AG09319 (cell line): ENCODE results near the gene NADSYN1.

ENCODE experiments used
- DNase-seq: peaks from one replicate; pipeline ENCODE4 v3.0.0-alpha.2; 2010; ENCODE audit warnings: low read depth; ENCODE audit errors: extremely low read depth
- TF ChIP-seq, protein P1 (sequence below): IDR thresholded peaks from 2 replicates; pipeline ENCODE4 v1.5.1; 2011; ENCODE audit warnings: low read depth, mild to moderate bottlenecking, inconsistent platforms, low read length, moderate library complexity

Gene NADSYN1

DNA sequence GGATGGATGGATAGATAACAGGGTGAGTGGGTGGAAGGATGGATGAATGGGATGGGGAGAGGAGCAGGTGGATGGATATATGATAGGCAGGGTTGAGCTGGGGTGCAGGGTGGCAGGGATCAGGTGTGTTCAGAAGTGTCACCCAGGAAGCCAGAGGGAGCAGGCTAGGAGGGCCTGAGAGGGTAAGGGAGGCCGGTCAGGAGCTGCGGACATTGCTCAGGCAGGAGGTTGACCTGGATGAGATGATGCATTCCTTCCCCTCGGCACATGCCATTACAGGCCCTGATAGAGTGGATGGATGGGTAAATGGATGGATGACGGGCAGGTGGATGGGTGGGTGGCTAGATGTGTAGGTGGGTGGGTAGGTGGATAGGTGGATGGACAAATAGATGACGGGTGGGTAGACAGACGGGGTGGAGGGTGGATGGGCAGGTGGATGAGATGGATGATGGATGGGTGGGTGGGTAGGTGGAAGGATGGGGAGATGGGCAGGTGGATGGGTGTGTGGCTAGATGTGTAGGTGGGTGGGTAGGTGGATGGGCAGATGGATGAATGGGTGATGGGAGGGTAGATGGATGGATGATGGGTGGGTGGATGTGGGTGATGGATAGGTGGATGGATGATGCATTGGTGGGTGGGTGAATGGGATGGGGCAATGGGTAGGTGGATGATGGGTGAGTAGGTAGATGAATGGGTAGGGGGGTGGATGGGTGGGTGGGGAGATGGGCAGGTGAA is 12.8 kb upstream of the NADSYN1 start:
- DNase-seq, result no peak
- TF ChIP-seq, protein P1, sequence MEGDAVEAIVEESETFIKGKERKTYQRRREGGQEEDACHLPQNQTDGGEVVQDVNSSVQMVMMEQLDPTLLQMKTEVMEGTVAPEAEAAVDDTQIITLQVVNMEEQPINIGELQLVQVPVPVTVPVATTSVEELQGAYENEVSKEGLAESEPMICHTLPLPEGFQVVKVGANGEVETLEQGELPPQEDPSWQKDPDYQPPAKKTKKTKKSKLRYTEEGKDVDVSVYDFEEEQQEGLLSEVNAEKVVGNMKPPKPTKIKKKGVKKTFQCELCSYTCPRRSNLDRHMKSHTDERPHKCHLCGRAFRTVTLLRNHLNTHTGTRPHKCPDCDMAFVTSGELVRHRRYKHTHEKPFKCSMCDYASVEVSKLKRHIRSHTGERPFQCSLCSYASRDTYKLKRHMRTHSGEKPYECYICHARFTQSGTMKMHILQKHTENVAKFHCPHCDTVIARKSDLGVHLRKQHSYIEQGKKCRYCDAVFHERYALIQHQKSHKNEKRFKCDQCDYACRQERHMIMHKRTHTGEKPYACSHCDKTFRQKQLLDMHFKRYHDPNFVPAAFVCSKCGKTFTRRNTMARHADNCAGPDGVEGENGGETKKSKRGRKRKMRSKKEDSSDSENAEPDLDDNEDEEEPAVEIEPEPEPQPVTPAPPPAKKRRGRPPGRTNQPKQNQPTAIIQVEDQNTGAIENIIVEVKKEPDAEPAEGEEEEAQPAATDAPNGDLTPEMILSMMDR, result no peak

DNA sequence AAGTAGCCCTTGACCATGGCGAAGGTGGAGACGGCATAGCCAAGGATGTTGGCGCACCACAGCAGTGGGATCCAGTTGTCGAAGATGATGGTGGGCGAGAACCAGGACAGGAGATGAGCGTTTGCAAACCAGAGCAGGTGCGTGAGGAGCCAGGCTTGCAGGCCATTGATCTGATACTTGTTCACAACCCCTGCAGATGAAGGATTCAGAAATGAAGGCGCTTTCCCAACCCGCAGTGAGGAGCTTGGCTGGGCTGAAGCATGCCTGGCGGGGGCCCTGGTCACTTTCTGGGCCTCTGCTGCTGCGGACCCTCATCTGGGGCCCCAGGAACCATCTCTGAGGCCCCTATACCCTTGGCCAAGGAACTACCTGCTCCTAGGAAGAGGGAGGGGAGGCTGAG is 11.8 kb upstream of the NADSYN1 start:
- no peak for DNase-seq
- TF ChIP-seq, protein P1, result no peak

DNA sequence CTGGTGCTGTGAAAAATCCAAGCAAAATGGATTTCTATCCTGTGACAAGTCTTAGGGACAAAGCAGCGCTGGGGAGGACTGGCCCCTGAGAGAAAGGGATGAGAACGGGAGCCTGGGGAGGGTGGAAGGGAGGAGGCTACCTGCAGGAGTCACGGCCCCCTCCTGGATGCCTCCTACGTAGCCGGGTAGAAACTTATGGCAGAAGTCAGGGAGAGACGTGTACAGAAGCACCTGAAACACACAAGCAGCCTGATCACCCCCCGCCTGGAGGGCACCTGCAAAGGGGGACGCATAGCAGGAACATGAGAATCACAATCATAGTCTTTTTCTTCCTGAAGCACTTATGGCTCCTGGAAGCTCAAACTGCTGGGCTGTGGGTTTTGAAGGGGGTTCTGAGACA is 10.9 kb upstream of the NADSYN1 start:
- DNase-seq, result no peak

DNA sequence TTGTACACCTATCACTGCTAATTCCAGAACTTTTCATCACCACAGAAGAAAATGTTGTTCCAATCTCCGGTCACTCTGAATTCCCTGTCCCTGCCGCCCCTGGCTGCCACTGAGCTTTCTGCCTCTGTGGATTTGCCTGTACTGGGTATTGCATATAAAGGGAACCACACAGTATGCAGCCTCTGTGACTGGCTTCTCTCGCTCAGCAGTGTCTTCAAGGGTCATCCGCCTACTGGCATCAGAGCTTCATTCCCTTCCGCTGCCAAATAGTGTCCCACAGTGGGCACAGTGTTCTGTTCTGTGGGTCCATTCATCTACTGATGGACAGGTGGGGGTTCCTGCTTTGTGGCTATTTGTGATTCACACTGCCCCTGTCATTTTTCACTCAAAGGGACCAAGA is 10.1 kb upstream of the NADSYN1 start:
- no peak for DNase-seq
- TF ChIP-seq, protein P1, result no peak

More for the DNA sequence above, 10.9 kb upstream of the NADSYN1 start:
- TF ChIP-seq, protein P1, result no peak

DNA sequence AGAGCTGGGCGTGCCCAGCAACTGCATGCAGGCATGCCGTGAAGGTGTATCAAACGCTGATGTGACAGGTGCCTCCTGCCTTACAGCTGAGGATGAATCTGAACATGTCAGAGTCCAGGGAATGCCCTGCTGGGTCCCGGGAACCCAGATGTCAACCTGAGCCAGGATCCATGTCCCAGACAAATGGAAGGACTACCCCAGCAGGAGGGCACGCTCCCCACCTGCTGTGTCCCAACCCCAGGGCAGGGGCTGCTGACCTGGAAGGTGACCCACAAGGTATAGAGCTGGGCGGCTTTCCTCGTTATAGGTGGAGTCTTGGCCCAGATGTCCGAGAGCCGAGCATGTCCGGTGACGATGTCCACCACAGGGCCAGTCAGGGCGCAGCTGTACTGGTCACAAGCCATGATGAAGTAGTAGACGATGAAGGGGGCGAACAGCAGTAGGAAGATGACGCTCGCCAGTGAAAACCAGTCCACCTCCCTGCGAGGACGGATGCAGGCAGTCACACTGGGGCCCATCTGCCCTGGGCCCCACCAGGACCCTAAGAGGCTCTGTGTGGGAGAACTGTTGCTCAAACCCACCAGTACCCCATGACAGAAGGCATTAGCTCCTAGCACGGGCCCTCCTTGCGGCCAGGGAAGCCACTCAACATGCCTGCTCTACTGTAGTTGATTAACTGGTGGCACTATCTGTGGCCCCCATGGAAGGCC is 9.1 kb upstream of the NADSYN1 start:
- DNase-seq, result no peak
- TF ChIP-seq, protein P1, result no peak

GRCh38 chr11:71444811-71445210 is 8.2 kb upstream of the NADSYN1 start:
- TF ChIP-seq, protein P1, result no peak
- no peak for DNase-seq

DNA sequence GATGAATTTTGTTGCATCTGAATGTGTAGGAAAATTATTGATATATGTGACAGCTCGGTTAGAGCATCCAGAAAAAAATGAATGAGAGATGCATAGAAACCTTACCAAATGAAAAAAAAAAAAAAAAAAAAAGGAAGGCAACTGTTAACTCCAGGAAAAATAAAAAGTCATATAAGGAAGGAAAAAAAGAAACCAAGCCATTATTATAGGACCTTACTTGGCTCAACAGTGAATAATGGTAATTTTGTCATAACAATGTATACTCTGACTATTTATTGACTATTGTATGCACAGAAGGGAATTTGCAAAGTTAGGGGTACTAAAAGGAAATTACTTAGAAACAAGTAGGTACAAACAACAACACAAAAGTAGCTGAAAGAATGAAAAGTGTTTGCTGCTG is 6.9 kb upstream of the NADSYN1 start:
- TF ChIP-seq, protein P1, result no peak
- no peak for DNase-seq
